Inflammatory macrophage treated with lipopolysaccharide for 1 hour (primary cell): ENCODE results near the gene PTH1R.

Experiments used
- DNase-seq, 2 donors: peaks; one replicate each; pipeline ENCODE4 v3.0.0-alpha.2; 2020 to 2022

PTH1R gene

DNA sequence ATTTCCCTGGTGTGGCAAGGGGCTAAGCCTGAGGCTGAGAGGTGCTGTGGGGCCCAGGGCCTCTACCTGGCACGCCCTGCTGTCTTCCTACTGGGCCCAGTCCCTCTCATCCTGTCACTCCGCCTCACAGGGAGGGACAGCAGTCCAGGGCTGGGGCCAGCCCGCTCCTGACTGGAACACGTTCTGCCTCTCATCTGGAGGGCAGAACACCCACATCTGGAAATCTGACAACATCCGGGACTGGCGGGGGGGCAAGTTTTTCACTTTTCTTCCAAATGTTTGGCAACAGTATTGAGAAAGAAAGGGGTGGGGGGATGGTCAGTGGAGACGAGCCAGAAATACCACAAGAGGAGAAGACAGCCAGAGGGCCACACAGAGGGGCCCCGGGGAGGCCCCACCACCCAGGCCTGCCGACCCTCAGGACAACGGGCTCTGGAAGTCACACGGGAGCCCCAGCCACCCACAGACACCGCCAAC lies 12.5 kb upstream of the PTH1R start:
- DNase-seq: peak; percentile 34 to 36

DNA sequence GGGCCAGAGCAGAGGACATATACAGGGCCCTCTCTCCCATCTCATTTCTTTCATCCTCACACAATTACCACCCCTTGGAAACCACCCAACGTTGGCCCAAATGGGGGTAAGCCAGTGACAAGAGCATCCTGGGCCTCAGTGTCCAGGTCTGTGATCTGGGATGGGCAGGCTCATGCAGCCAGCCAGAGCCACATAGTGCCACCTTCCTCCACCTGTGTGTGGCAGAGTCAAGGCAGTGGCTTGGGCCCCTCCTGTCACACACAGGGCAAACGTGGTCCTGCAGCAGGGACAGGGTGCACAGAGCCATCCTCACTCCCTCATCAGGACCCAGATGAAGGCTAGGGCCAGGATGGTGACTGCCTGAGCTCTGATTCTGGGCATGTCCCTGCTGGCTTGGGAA lies 12.0 kb upstream of the PTH1R start:
- no peak for DNase-seq

DNA sequence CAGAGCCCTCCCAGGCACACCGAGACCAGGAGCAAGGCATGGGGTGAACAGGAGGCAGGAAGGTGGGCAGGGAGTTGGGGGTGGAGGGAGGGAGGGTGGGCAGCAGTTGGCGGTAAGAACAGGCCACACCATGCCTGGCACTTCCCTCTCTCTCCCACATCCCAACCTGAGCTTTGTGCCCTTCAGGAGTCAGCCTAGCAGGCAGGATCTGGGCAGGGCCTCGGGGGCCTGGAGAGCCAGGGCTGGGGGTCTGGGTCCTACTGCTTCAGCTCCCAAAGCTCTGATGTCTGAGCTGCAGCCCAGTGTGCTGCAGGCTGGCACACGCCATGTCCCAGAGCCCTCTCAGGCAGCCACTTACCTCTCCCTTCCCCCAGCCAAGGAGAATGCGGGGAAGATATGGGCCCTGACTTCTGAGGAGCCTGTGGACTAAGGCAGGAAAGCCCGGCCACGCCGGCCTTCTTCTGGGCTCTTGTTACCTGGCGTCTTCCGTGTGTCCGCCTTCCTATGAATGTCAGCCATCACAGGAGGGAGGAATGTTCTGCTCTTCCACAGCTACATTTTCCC lies 11.4 kb upstream of the PTH1R start:
- DNase-seq: no peak

DNA sequence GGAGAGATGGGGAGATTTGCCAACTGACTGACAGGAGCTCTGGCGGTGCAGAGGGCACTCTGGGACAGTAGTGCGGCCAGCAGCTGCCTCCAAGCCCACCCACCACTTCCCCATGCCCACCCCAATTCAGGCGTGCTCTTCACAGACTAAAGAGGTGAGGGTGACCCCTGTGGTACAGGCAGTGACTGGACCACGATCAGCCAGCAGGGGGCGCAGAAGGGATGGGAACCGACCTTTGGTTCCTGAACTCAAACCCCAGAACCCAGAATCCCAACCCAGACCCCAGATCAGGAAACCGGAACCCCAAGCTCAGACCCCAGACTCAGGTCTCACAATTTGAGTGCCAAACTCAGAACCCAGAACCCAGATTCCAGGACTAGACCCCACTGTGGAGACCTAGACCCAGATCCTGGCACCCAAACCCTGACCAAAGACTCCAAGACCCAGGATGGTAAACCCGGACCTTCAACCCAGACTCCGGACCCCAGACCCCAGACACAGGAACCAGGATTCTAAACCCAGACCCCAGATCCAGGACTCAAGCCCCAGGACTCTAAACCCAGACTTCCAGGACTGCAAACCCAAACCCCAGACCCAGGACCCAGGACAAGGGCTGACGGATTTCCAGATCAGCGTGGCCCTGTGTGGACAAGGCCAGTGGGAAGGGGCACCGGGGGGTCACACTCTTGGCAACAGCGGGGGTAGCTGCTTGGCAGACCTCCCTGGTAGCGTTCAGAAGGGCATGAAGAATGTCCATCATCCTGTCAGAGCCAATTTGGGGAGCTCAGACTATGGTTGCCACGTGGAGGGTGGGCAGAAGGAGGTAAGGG lies 10.6 kb upstream of the PTH1R start:
- DNase-seq: peak; percentile 13 to 90

DNA sequence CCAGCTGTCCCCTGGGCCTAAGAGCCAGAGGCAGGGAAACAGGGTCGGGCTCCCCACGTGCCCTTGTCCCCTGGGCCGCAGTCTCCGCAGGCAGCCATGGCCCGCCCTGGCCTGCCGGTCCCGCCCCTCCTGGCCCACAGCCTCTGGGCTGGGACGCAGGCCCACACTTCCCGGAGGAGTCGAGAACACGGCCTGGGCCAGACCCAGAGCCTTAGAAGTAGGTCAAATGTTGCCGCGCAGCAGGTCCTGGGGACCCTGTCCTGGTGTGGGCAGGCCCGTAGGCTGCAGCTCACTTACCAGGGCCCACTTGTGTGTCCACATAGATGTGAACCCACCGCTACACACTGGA lies 10.0 kb upstream of the PTH1R start:
- no peak for DNase-seq

DNA sequence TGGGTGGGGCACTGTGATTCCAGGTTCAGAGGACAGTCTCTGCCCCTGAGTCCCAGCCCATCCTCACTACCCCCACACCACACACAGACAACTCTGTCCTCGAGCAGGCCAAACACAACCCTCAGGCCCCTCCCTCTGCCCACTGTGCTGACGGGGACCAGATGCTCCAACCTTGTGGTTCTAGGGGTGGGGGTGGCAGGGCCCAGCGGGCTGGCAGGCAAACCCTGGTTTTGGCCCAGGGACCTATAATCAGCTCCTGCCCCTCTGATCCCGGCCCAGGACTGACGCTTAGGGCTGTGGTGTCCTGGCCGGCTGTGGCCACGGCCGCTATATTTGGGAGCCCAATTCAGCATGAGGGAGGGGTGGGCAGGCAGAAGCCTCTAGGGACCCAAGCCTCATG lies 9.2 kb upstream of the PTH1R start:
- no peak for DNase-seq

DNA sequence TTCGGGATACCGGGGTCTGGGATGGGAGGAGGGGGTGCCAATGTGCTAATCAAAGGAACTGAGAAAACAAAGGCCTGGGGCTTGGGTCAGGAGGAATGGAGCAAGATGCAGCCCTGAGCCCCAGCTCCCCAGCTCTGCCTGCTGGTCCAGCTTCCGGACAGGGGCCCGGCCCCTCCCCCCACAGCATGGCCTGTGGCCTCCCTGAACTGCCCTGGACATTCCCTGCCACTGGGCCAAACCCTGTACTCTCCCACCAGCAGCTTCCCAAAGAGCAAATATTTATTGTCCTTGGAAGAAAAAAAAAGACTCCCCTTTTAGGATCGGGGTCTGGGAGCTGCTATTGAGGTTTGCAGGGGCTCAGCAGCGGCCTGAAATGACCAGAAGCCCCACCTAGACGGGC lies 8.6 kb upstream of the PTH1R start:
- DNase-seq: no peak

DNA sequence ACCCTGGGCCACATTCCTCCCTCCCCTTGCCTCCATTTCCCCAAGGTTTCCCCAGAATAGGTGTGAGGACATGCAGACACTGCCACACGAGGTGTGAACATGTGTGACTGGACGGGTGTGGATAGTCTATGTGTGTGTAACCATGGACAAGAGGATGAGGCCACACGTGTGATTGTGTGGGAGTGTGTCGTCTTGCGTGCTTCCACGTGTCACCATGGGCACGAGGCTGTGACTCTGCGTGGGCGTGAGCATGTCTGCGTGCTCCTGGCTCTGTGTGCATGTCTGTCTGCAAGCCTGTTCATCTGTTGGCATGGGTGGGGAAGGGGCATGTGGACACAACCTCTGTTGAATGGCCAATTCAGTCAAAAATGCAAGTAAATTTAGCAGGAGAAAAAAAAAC lies 8.1 kb upstream of the PTH1R start:
- no peak for DNase-seq

DNA sequence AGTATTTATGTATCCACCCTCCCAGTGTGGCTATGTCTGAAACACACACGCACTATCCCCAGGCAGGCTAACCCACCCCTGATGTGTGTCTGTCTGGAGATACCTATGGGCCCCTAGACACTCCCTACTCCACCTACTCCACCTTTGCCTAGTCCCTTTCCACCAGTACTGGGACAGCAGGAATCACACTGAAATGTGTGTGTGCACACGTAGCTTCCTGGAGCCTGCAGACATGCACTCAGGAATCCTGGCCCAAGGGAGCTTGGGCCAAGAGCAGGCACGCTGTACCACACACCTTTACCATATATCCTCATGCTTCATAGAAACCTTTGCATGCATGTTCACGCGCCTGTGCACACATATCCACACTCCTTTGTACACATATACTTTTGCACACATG lies 6.9 kb upstream of the PTH1R start:
- DNase-seq: no peak

DNA sequence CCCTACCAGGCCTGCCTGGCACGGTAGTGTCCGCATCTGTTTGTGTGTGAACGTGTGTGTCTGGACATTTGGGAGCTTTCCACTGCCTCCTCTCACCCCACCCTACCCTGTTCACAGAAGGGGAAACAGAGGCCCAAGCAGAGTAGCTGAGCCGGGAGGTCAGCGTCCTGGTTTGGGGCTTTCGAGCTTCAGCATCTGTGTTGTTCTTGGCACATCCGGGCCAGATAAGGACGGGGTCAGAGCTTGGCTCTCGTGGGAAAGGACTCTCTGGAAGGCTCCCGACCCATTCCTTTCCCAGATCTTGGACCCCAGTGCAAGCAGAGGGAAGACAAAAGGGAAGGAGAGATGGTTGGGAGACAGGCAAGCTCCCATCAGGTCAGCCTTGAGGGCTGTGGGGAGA lies 6.3 kb upstream of the PTH1R start:
- DNase-seq: no peak

DNA sequence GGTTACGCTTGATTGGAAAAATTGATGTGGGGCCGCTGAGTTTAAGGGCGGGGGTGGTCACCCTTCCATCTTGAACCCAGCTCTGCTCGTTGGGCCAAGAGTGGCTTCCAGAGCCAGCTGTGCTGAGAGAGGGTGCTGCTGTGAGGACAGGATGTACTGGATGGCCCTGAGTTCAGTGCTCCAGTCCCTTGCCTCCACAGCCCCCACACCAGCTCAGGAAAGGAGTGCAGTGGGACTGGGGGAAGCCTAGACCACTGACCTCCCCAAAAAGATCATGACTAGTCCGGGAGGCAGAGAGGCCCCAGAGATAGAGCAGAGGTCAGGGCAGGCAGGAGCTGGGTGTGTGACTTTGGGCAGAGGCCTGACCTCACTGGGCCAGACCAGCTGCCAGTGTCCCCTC lies 4.0 kb upstream of the PTH1R start:
- no peak for DNase-seq

DNA sequence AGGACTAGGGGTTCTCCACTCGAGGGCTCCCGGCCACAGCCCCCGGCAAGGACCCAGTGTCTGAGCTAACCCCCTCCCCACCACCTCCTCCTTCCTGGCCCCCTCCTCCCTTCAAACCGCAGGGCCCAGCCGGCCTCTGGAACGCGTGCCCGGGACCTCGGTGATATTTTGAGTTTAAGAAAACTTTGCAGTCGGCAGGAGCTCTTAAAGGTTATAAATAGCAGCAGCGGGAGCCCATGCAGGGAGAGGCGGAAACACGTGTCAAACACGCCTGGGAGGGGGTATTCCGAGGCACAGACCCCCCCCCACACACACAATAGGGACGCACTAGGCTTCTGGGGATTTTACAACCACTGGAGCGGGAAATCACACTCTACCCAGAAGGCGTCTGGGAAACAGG lies 3.1 kb upstream of the PTH1R start:
- no peak for DNase-seq

DNA sequence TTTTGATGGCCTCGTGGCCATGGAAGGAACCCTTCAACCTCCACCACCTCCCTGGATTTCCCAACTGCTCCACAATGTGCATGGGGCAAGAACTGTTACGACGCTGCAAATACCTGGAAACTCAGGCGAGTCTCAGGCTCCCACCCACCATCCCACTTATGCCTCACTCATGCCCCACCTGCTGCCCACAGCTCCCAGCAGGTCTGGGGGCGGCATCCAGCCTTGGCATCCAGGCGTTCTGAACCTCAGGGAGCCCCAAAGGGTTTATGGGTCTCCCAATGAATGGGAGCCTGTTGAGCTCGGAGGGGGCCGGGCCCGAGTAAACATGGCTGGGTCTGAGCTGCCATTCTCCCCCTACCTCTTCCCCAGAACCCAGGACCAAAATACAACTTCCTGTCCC lies 2.0 kb upstream of the PTH1R start:
- DNase-seq: no peak

DNA sequence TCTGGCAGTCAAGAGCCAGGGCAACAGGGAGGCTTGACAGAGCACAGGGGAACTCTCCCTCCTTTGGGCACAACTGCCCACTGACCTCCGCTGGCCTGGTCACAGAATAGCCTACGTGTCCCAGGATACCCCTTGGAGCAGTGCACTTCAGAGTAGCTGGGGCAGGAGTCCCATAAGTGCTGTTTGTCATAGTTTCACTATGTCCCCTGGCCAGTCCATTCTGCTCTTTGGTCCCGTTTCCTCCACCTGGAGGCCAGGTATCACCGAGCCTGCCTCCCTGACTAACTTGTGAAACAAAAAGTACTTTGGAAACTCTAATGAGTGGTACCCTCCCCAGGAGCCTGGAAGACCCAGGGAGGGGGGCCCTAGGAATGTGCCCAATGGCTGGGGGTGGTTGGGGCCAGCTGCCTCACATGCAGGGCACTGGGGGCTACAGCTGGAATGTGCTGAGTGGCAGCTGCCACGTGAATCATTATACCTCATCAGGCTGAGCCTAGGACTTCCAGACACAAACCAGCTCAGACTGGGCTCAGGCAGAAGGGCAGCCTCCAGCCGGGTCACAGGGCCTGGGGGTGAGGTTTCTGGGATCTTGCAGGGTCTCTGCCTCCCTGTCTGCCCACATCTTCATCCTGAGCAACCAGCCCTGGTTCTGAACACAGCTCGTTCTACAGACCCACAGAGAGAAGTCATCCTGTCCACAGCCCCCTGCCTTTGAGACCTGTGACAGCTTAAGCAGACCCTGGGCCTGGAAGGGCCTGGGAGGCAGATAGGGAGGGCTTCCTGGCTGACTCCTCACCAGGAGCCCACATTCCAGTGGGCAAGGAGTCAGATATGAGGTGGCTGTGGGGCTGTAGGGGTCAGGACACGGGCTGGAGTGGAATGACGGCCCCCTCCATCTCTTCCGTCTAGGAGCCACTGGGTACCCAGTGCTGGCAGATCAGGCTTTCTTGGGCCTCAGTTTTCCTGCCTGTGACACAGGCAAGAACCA lies 914 bp upstream of the PTH1R start:
- no peak for DNase-seq

DNA sequence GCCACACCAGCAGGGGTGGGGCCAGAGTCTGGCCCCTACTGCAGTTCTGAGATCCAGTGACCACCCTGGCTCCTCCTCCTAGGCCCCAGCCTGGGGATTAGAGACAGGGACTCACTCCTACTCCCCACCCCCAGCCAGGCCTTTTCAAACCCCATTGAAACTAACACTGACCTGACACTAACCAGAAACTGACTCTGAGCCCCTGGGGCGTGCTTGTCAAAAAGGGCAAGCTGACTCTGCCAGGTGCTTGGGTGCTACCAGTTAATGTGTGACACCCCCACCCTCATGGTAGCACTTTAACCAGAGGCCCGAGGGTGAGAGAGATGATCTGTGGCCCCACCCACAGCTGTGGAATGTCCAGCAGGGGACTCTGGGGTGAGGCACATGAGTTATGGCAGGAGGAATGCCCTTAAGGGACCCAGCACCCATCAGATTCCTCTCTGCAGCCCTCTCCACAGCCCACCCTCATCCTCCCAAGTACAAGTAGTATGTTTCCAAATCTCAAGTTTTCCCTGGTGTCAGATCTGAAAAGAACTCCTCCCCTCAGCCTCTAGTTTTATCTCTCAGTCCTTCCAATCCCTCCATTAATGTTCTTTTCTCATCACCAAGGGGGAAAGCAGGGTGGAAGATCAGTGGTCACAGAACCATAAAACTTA lies 1.4 kb downstream of the PTH1R start:
- no peak for DNase-seq

DNA sequence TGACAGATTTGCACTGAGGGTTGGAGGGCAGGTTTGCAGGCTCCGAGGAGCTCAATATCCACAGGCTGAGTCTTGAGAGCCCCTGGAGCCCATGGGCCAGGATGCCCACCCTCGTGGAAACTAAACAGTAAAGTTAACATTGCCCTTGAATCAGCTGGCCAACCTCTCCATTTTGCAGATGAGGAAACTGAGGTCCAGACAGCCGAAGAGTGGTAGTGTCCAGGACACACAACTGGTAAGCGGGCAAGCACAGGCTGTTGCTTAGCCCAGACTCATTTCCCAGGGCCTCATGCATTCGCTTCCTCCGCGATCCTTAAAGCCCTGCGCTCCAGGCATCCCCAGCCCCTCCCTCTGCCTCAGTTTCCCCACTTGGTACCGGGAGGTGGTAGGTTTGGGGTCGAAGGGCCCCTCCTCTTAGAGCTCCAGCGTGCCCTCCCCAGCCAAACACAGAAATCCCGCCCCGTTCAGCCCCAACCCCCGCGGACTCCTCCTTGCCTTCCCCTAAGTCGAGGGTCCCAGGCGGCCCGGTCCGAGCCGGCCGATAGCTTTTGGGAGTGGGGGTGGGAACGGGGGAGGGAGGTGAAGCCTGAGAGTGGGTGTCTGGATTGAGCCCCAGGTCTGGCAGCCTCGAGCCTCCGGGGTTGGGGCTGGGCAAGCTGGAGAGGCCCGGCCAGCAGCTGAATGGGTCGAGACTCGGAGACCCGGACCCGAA lies 3.5 kb downstream of the PTH1R start:
- no peak for DNase-seq

DNA sequence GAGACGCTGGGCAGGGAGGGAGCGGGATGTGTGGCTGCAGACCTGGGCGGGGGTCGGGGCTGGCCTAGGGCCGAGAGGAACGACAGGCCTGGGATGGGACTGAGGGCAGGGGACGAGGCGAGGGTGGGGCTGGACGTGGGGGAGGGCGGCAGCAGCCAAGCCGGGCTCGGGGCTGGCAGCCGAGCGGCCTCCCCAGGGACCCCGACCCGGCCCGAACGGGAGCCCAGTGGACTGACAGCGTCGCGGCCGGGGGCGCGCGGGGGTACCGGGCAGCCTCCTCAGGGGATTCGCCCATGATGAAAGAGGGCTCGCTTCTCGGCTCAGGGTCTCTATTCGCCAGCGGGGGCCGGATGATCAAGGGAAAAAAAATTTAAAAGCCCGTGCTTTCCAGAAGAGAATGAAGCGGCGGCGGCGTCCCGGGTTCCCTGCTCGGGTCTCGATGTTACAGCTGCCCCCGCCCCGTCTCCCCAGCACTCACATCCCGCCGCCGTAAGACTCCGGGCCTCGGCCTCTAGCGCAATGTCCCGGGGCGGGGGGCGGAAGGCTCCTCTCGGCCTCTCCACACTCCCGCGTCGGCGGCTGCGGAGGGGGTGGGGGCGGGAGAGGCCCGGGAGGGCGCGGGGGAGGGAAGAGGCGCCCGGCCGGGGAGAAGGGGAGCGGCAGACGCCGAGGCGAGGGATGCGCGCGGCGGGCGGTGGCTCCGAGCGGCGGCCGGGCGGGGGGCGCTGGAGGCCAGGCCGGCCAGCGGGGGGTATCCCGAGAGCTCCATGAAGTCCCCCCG lies 4.3 kb downstream of the PTH1R start:
- DNase-seq: no peak

DNA sequence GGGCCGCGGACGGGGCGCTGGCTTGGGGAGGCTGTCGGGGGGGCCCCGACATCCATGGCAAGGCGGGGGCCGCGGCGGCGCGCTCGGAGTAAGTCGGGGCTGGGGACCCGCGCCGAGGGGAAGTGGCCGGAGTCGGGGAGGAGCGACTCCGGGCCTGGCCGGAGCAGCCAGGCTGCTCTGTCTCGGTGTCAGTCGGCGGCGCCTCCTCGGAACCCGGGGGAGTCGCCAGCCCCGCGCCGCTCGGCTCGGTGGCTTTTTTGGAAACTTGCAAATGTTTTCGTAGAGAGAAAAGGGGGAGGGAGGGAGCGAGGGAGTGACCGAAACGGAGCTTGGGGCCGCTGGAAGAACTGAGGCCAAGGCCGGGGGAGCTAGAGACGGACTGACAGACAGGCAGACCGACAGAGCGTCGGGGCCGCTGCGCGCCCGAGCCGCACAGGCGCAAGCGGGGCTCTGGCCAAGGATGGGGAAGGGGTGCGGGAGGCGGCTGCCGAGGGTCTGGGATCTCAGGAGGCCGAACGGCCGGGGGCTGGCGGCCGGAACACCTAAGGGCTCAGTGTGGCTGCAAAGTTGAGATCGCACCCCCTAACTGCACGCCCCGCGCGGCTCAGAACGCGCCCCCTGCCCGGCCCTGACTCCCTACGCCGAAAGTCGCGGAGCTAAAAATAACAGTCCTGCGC lies 5.0 kb downstream of the PTH1R start:
- DNase-seq: peak in 1 of 2 donors; percentile 20

DNA sequence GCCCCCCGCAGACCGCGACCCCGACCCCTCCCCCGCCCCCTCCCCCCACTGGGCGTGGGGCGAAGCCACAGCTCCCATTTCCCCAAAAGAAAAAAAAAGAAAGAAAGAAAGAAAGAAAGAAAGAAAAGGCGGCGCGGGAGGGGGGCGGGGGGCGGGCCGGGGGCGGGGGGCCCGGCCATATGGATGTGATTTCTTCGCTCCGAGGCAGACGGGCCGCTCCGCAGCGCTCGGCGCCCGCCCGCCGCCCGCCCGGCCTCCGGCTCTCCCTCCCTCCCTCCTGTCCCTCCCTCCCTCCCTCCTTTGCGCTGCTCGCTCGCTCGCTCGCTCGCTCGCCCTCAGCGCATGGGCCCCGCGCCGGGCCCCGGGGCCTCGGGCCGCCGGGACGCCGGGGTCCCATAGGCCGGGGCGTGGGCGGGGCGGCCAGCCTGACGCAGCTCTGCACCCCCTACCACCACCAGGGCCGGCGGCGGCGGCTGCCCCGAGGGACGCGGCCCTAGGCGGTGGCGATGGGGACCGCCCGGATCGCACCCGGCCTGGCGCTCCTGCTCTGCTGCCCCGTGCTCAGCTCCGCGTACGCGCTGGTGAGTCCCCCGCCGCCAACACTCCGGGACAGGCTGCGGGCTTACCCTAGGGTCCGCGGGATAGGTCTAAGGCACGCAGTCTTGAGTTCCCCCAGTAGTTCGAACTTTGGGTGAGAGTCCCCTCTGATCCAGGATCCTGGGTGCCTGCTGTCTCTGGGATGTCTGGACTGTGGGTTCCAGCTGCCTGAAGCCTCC lies 5.7 kb downstream of the PTH1R start:
- no peak for DNase-seq

DNA sequence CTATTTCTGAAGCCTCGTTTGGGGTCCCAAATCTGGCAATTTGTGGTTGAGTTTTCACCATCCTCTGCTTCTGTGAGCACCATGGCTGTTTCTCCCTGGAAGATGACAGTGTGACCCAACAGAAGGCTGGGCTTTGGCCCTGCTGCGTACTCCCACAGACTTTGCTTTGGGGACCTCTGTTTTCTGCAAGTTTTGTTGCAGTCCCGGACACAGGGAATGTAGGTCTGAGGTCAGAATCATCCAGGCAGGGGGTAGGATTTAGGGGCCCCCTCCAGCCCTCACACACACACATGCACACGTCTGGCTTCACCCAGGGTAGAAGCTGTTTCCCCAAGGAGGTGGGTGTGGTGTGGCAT lies 6.3 kb downstream of the PTH1R start:
- DNase-seq: no peak
